SH-SY5Y (cell line): ENCODE results near the gene RYR1.

ENCODE experiments used
- GATA2 ChIP-seq: IDR thresholded peaks from 2 replicates; pipeline ENCODE4 v1.6.1; 2011; ENCODE audit warnings: mild to moderate bottlenecking, low read depth, low read length
- GATA3 ChIP-seq: IDR thresholded peaks from 2 replicates; pipeline ENCODE4 v1.6.1; 2011; ENCODE audit warnings: low read depth, mild to moderate bottlenecking, low read length, moderate library complexity

DNA sequence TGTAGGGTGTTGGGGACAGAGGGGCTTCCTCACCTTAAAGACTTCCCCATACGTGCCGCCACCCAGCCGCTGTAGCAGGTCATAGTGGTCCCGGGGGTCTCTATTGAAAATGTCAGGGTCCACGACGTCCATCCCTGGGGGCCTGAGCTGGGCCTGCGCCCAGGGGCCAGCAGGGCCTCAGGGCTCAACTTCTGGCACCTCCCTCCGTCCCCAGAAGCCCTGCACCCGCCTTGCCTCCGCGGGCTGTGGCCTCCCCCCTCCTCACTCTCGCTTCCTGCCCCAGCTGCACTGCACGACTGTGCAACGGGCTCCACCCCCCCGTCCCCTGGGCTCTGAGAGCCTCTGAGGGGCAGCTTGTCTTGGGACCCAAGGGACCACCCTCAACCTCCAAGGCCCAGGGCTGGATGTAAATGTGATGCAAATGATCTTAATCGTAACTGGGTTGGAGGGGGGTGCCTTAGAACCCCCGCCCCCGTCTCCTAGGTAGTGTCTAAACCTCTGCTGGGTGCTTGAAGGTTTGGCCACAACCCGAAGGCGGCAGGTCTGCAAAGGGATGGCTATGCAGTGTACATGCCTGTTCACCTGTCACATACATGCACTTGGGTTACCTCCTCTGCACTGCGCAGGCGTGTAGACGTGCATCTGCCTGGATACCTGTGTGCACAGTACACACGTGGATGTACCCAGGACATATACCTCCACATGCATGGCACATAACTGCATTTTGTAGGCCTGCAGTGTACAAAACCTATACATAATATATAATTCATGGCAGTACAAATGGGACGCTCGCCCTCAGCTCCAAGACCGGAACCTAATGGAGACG is 184.5 kb downstream of the RYR1 start, which contains the start of gene MAP4K1:
- TF ChIP-seq GATA3 (no peak), GATA2 (no peak)
